H1 (cell line): Measurements from ENCODE around the gene ALPK3.

Experiments used
- EGR1 ChIP-seq: IDR thresholded peaks from 2 replicates; pipeline ENCODE4 v1.6.1; 2011; ENCODE audit warnings: low read depth, low read length, borderline replicate concordance
- POLR2A ChIP-seq, 2 experiments: IDR thresholded peaks; 1 replicate in 1 of 2; 2 replicates in 1 of 2; pipeline ENCODE4 v1.6.1; 2011; ENCODE audit warnings: low read depth in 2 of 2, low read length in 2 of 2, mild to moderate bottlenecking in 2 of 2; ENCODE audit errors: control extremely low read depth in 1 of 2
- USF2 ChIP-seq: IDR thresholded peaks from 2 replicates; pipeline ENCODE4 v1.6.1; 2011; ENCODE audit warnings: low read length, improper control_type of control experiment

GRCh38 chr15:84890670-84891162 is 73.6 kb downstream of the ALPK3 start:
- TF ChIP-seq USF2 (no peak), EGR1 (no peak), POLR2A (IDR thresholded peaks at IDR 0.05; ENCODE audit: control extremely low read depth in 1 of 2, low read depth in 2 of 2, low read length in 2 of 2) (no peak)
